IPS DF 4.7 (cell line): ENCODE measurements around the gene BLOC1S1.

Source experiments
- DNase-seq: peaks from one replicate; pipeline ENCODE4 v3.0.0-alpha.2; 2013; ENCODE audit warnings: low spot score; ENCODE audit errors: extremely low read depth

BLOC1S1 gene

DNA sequence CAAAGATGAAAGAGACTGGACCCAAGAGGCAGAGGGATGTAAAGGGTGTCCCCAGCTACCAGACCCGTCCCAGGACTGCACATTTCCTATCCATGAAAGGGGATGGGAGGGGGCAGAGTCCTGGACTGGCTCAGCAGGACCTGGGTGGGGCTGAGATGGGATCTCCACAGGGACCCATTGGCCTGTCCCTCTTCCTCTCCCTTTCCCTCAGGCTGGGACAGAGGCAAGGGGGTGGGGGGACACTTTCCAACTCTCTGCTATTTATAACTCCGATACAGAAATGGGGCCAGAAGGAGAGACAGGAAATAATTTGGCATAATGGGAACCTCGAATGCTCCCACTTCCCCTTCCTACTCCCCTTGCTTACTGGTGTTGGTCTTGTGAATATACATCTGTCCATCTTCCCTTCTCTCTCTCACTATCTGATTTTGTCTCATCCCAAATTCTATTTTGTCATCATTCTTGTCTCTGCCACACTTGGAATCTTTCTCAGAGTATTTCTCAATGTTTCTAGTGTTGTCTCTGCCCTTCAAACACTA, 7.1 kb upstream of the BLOC1S1 start:
- DNase-seq = no peak

DNA sequence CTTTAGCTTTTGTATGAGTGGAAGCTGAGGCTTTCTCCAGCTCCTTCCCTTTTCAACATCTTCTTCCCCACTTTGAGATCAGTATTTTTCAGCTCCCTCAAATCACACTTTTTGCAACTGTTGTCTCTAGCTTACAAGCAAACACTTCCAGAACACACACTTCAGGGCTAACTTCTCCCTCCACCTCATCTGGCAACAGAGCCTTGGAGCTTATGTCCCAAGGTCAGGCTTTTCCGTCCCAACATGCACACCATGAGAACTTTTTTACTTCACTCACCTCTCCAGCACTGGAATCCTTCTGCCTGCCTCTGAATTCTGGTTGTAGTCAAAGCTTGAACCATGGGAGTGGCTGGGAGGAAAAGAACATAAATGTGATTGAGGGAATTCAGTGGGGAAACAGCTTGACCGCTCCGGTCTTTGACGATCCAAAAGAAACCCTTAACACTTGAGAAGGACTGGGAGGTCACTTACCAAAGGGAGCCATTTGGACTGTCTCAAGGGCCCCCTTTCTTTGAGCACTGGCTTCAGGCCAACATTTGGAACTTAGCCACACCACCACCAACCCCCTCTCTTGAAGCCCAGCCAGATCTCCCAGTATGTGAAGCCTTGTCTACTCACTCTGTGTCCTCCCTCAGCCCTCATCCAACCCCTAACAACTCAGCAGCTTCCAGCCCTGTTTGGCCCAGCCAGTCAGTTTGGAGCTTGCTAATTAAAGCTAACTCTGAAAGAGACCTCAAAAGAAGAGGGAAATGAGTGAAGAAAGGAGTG, 3.9 kb upstream of the BLOC1S1 start:
- DNase-seq = no peak

DNA sequence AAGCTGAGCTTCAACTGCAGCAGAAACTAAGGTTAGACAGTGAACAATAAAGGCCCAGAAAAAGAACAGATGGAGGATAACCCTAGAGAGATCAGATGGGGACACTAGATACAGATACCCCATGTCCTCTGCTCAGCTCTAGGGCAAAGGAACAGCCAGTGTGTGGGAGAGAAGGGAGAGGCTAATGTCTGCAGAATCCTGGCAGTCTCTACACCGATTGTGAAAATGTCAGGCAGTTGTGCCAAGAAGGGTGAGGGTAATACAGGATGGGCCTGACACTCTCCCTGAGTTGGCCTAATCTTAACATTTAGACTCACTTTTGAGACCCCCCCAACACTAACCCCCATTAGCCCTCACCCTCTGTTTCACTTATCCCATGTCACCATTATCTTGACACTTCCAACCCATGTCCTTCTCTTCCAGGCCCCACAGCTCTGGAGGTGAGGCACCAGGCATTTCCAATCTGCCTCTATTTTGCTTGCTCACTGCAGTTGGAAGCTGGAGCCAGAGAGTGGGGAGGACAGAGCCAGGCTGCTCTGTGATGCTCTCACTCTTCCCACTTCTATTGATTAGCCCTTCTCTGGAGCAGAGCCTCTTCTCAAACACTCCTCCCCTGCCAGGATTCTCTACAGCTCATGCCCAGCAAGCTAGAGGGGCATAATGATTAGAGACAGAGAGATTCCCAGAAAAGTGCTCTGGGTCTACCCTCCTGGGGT, 3.0 kb upstream of the BLOC1S1 start:
- DNase-seq = no peak

DNA sequence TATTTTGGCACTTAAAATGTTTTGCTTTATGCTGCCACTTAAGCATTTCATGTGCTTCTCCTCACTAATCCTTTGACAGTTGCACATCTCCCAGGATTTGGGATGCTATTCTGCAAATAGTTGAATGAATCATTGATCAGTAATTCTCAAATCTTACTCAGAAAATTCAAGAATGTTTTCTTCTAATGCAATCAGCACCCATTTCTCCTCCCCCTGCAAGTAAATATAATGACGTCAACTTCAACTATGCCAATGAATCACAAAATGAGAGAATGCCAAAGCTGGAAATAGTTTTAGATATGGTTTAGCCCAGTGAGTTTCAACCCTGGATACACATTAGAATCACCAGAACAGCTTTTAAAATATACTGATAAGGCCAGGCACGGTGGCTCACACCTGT, 2.1 kb upstream of the BLOC1S1 start:
- DNase-seq = no peak

DNA sequence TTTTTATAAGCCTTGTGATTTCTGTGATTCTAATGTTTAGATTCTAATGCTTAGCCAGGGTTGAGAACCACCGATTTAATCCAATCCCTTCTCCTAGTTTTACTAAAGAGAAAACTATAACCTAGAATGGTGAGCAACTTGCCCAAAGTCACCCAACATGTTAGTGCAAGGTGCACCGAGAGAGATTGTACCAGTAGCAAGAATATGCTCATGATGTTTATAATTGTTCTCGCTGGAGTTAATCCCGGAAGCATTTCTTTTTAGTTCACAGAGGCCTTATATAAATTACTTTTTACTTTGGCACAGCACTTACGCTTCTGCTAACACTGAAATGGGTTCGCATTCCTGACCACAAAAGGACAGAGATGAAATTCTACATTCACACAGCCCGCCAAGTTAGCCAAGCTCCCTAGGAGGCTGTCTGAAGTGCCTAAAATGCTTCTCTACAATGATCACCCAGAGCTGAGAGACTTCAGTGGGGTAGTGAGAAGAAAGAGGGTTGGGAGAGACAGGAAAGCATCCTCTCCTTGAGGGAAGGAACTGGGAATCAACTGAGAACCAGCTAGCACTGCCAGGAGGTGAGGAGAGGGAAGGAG, 579 bp upstream of the BLOC1S1 start:
- no peak for DNase-seq

DNA sequence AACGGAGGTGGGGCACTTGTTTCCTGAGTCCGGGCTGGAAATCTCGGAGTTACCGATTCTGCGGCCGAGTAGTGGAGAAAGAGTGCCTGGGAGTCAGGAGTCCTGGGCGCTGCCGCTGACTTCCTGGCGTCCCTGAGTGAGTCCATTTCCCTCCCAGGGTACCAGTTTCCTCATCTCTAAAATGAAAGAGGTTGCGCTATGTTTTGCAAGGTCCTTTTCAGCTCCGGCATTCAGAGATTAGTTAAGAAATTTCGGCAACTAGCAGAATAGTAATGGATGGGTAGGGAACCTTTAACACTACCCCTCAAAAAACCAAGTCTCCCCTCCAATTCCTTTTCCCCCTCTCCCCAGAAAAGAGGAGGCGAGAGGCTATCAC, 724 bp downstream of the BLOC1S1 start:
- DNase-seq = no peak

DNA sequence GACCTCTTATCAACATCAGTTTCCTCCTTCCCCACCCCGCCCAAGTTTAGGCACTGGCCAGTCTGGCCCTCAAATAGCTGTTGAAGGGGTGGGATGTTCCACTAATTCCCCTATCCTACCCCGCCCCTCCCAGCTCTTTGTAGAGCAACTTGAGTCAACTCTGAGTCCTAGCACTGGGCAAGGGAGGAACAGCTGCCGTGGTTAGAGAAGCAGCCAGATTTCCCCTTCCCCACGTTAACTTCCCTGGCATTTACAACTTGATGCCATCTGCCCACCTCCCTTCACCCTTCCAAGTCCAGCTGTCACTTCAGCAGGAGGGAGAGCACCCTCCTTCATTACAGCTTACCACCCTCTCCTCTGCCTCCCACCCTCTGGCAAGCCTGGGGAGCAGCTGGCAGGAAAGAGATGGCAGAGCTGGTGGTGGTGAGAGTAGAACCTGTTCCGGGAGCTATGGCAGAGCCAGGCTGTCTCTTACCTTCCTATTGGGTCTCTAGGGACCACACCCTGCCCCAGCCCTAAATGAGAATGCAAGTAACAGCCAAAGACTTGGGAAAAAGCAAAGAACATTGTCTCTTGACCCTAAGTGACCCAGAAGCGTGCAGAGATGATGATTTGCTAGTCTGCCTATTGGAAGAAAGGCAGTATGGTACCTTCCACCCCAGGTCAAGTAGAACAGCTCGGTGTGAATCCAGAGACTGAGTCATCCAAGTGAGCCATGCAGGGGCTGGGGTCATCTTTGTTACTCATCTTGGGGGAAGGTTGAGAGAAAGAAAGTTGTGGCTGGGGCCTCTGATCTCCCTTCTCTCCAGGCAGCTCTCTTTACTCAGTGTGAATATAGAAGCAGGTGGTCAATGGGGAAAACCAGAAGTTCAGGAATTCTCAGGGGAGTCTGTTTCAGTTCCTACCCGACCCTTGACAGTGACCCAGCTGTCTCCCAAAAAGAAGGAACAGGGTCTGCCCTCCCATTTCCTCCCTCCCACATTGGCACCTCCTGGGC, 1.5 kb downstream of the BLOC1S1 start:
- no peak for DNase-seq

DNA sequence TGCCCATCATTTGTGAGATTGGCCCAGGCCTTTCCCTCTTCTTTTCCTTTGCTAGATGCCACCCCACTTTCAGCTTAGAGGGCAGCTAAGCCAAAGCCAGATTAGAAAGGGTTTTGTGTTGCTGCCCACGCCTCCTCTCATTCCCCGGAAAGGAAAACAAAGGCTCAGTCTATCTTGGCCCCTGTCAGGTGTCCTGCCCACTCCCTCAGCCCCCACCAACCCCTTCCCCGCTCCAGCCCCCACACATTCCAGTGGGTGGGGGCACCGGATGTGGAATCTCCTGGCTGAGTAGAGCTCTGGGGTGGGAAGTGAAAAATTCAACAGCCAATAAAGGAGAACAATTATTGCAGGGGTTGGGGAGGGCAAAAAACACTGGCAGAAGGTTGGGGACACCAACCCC, 2.2 kb downstream of the BLOC1S1 start:
- no peak for DNase-seq

DNA sequence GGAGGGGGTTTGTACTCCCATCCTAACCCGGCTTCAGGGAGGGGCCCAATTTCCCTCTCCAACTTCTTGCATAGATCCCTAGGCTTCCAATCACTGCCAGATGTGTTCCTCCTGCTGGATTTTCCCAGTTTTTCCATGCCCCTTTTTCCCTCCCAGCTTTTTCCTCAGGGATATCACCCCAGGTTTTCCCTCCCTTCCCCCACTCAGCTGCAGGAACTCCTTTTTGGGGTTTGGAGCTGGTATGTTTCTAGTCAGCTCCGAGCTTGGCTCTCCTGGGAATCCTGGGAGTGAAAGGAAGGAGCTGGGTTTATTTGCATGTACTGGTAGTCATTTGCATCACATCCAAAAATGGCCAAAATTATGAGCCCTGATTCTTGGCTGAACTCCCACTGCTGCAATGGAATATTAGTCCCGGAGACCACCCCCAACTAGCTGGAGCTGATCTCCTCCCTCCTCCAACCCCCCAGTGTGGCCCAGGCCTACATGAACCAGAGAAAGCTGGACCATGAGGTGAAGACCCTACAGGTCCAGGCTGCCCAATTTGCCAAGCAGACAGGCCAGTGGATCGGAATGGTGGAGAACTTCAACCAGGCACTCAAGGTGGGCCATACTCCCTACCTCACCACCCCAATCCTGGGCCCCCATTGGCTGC, 2.9 kb downstream of the BLOC1S1 start:
- DNase-seq = no peak

DNA sequence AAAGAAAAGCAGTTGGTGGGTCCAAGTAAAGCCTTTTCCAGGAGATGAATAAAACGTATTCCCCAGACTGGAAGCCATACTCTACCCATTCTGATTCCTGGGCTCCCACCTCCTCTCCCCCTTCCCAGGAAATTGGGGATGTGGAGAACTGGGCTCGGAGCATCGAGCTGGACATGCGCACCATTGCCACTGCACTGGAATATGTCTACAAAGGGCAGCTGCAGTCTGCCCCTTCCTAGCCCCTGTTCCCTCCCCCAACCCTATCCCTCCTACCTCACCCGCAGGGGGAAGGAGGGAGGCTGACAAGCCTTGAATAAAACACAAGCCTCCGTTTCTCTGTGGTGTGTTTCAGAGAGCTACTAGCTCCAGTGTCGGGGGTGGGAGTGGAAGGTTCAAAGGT, 3.5 kb downstream of the BLOC1S1 start:
- no peak for DNase-seq

DNA sequence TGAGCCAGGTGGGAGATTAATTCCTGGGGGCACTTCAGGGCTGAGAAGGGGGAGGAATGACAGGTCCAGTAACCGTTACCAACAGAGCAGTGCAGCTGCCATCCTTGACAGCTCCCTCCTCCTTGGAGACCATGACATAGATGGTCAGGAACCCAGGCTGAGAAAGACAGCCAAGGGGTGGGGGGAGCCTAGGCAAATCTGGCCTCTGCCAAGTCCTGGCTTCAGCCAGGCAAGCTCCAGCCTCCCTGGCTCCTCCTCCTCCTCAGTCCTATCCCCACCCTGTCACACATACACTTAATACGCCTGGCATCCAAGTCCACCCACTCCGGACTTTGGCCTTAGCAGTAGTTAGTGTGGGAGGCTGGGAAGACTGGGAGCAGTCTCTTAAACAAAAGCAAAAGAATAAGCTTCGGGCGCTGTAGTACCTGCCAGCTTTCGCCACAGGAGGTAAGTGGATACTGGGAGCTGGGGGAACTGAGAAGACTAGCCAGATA, 4.3 kb downstream of the BLOC1S1 start, which contains the start of gene RDH5:
RDH5 (plus strand) TSS at position 323 of the 494 bp plus-strand sequence. CDS start 792 bp downstream, outside the sequence.
- no peak for DNase-seq

DNA sequence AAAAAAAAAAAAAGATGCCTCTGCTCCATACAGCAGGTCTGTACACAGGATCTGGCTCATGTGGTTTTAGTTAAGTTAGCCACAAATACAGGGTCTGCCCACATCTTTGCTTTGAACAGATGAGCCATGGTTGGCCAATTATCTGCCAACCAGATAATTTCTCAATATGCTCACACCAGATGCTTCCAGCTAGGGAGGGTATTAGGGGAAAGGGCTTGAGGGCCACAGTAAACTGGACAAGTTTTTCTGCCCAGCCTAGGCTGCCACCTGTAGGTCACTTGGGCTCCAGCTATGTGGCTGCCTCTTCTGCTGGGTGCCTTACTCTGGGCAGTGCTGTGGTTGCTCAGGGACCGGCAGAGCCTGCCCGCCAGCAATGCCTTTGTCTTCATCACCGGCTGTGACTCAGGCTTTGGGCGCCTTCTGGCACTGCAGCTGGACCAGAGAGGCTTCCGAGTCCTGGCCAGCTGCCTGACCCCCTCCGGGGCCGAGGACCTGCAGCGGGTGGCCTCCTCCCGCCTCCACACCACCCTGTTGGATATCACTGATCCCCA, 5.1 kb downstream of the BLOC1S1 start:
- no peak for DNase-seq

DNA sequence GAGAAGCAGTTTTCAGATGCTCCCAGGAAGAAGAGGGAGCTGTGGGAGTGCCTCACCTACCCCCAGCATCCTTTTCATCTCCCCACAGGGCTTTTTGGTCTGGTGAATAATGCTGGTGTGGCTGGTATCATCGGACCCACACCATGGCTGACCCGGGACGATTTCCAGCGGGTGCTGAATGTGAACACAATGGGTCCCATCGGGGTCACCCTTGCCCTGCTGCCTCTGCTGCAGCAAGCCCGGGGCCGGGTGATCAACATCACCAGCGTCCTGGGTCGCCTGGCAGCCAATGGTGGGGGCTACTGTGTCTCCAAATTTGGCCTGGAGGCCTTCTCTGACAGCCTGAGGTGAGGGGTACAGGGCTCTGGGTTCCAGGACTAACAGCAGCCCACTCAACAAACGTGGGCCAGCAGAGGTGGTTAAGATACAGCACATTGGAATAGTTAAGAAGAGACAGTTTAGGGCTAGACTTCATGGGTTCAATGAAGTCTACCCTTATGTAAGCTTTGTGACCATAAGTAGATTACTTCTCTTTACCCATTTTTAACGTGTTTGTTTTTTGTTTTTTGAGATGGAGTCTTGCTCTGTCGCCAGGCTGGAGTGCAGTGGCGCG, 5.9 kb downstream of the BLOC1S1 start:
- DNase-seq = no peak

DNA sequence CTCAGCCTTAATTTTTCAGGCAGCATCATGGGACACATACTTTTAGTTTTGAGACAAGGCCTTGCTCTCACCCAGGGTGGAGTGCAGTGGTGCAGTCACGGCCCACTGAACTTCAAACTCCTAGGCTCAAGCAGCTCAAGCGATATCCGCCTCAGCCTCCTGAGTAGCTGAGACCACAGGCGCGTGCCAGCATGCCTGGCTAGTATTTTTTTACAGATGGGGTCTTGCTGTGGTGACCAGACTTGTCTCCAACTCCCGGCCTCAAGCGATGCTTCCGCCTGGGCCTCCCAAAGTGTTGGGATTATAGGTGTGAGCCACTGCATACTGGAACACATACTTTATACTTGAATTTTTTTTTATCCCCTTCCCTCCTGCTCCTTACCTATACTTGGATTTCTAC, 7.1 kb downstream of the BLOC1S1 start:
- no peak for DNase-seq

DNA sequence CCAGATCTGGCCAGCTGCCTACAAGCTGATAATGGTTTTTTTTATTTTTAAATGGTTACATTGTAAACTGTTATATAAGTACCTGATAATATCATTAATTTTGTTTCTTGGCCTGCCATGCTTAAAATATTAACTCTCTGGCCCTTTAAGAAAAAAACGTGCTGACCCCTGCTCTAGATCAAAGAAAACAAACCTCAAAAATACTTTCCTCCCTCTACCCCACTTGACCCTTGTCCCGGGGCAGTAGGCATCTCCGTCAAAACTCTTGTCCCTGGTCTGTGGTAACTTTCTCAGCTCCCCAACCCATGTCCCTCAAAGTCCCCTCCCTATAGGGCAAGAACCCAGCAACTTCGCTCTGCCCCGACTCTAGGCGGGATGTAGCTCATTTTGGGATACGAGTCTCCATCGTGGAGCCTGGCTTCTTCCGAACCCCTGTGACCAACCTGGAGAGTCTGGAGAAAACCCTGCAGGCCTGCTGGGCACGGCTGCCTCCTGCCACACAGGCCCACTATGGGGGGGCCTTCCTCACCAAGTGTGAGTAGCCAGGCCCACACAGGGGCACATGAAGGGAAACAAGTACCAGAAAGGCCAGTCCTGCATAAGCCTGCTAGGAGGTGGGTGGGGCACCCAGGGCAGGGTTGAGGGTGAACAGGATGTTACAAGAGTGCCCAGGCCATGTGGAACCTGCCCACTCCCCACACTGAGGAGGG, 7.8 kb downstream of the BLOC1S1 start:
- DNase-seq = no peak

DNA sequence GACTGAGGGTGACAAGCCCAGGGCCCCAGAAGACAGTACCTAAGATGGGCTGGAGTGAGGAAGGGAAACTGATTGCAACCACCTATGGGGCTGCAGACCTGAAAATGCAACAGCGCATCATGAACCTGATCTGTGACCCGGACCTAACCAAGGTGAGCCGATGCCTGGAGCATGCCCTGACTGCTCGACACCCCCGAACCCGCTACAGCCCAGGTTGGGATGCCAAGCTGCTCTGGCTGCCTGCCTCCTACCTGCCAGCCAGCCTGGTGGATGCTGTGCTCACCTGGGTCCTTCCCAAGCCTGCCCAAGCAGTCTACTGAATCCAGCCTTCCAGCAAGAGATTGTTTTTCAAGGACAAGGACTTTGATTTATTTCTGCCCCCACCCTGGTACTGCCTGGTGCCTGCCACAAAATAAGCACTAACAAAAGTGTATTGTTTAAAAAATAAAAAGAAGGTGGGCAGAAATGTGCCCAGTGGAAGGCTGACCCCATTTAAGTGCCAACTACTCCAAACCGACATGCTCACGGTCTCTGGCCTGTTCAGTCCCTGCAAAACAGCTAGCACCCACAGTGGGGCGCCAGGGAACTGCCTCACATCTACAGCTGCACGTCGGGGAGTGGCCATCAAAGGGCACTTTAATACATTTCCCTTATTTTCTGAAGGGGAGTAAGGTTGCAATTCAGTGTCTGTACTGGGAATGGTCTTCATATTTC, 8.5 kb downstream of the BLOC1S1 start:
- no peak for DNase-seq

DNA sequence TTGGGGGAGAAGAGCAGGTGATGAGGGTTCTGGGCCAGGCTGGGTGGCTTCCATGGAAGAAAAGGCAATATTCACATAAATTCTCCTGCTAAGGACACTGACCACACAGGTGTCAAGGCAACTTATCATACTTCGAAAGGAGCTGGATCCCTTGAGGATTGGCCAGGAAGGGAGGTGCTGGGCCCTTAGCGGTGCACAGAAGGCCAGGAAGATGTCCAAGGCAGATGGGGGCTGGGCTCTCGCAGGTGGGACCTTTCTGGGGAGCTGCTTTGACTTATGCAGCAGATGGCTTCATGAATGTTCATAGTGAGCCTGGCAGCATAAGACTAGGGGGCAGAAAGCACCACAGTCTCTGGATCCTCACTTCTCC, 9.1 kb downstream of the BLOC1S1 start:
- no peak for DNase-seq

DNA sequence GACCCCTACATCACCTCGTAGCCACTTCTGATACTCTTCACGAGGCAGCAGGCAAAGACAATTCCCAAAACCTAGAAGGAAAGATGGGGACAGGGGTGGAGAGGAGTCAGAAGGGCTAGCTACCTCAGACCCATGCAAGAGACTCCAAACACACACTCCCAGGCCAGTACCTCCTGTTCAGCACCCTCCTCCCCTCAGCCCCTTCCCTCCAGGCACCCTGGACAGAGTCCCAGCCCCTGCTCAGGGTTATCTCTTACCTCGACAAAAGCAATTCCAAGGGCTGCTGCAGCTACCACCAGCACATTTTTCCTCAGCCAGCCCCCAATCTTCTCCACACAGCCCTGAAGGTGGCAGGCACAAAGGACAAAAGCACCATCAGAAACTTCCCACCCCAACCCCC, 9.7 kb downstream of the BLOC1S1 start:
- DNase-seq = no peak
